Naive B cell (primary cell): ENCODE measurements around the gene SATB1. TPM values are rescaled to one million over a fixed set of nuclear protein-coding genes. Genes with fewer than 3 reads are reported as not detected.

ENCODE experiments used
- ATAC-seq, 2 donors: fragments of 150-1000 bp; cut with Tn5 transposase; 2 replicates each; pipeline ENCODE4 v1.10.0; 2021; ENCODE audit warnings: low read depth in 2 of 2, mild to moderate bottlenecking in 2 of 2, moderate library complexity in 2 of 2
- DNase-seq: peaks from one replicate; pipeline ENCODE4 v3.0.0; 2022
- H3K27ac Mint-ChIP-seq, 6 donors: one replicate each; pipeline ENCODE4 v1.8.0; 2020 to 2022; ENCODE audit warnings: mild to moderate bottlenecking in 6 of 6, mixed read lengths in 6 of 6, moderate library complexity in 5 of 6, inconsistent platforms in 2 of 6
- H3K27me3 Mint-ChIP-seq, 3 donors: one replicate each; pipeline ENCODE4 v1.8.0; 2021 to 2022; ENCODE audit warnings: mixed read lengths in 3 of 3, mild to moderate bottlenecking in 1 of 3
- H3K36me3 Mint-ChIP-seq, 2 donors: one replicate each; pipeline ENCODE4 v1.8.0; 2020 to 2022; ENCODE audit warnings: mixed read lengths in 2 of 2, inconsistent platforms in 1 of 2, mild to moderate bottlenecking in 1 of 2
- H3K4me1 Mint-ChIP-seq, 3 donors: one replicate each; pipeline ENCODE4 v1.8.0; 2020 to 2022; ENCODE audit warnings: mixed read lengths in 3 of 3, inconsistent platforms in 1 of 3, mild to moderate bottlenecking in 1 of 3, moderate library complexity in 1 of 3
- H3K4me3 Mint-ChIP-seq, 8 donors: one replicate each; pipeline ENCODE4 v1.8.0; 2020 to 2022; ENCODE audit warnings: mild to moderate bottlenecking in 8 of 8, mixed read lengths in 8 of 8, moderate library complexity in 8 of 8, inconsistent platforms in 2 of 8
- H3K9me3 Mint-ChIP-seq, 7 donors: one replicate each; pipeline ENCODE4 v1.8.0; 2020 to 2022; ENCODE audit warnings: mixed read lengths in 7 of 7, mild to moderate bottlenecking in 5 of 7, inconsistent platforms in 2 of 7, moderate library complexity in 1 of 7
- polyA plus RNA-seq, 6 donors: library from polyadenylated mRNA; unstranded; fragments of 300-500 nt; fragmentation: Illumina TruSeq; gene quantifications; one replicate each; pipeline ENCODE4 v1.2.3, GENCODE V29; 2021; ENCODE audit warnings: low read depth in 6 of 6

The SATB1 gene
- polyA plus RNA-seq, 6 donors from 2014 or later, result 44.5 to 68.6 (median 58.7) TPM

DNA sequence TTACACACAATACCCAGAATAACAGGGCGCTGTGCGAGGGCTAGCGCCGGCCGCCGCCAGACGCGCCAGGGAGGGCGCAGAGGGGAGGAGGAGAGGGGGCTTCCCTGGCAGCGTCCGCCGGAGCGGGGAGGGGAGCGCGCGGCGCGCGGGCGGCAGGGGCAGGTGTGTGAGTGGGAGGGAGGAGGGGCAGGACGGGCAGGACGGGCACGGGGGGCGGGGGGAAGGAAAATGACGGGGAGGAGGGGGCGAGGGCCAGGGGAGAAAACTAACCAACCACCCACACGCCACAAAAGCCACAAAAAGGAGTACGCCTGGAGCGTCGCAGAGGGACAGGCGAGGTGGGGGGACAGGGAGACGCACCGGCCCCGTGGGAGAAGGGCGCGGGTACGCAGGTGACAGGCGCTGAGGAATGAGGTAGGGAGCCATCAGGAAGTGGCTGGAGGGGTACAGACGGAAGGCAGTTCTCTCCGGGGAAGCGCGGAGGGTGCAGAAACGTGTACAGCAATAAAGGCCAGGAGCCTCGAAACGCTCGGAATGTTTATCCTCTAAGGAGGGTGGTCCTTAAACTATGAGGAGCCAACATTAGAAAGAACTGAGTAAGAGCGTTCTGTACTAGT, 610 bp upstream of the SATB1 start:
- Mint-ChIP-seq H3K27me3 (no peaks in the 10 kb centered on the region), H3K4me3 (peak overlapping the region; percentile 96 to 99 (median 97)), H3K36me3 (peaks cover 0 to under 1% of the 10 kb centered on the region in 2 donors), H3K4me1 (peaks cover 36 to 57% (median 56%) of the 10 kb centered on the region in 3 donors), H3K27ac (peak overlapping the region; percentile 97 to 99 (median 98)), H3K9me3 (no peaks in the 10 kb centered on the region)
- DNase-seq, result peak; percentile 85
- ATAC-seq, result peak; percentile 73 to 75

DNA sequence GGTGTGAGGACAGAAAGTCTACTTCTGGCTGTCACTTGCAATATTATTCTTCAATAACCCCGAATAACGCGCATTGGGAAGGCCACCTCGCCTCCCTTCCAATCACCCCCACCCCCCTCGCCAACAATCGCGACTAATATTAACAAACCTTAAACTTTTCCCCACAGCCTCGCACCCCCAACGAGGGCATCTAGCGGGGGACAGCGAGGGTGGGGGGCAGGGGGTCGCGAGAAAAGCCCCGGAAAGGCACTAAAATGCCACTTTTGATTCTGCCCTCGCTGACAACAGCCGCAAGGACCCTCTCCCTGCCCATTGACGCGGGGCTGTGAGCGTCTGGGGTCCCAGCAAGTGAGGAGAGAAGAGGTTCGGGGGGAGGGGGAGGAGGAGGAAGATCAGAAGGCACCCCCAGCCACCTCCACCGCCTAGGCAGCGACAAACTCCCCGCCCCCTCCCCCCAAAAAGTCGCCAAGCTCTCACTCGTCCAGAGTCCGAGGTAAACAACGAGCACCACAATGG, 868 bp downstream of the SATB1 start:
- Mint-ChIP-seq H3K4me3 (peak overlapping the region; percentile 96 to 99 (median 97)), H3K4me1 (peaks cover 27 to 58% (median 48%) of the 10 kb centered on the region in 3 donors), H3K9me3 (no peaks in the 10 kb centered on the region), H3K27me3 (no peaks in the 10 kb centered on the region), H3K27ac (peak overlapping the region; percentile 90 to 100 (median 98)), H3K36me3 (peaks cover 0 to 9% of the 10 kb centered on the region in 2 donors)
- ATAC-seq (peak; percentile 4 to 5), DNase-seq (no peak)

GRCh38 chr3:18423401-18424212, 1.5 kb downstream of the SATB1 start:
- Mint-ChIP-seq H3K27me3 (no peaks in the 10 kb centered on the region), H3K9me3 (no peaks in the 10 kb centered on the region), H3K4me1 (peaks cover 23 to 52% (median 42%) of the 10 kb centered on the region in 3 donors), H3K36me3 (peaks cover 2 to 9% of the 10 kb centered on the region in 2 donors), H3K27ac (peak overlapping the region; percentile 90 to 100 (median 98)), H3K4me3 (peak overlapping the region; percentile 96 to 99 (median 97))
- DNase-seq, result peak; percentile 41
- ATAC-seq, result no peak

- Mint-ChIP-seq H3K4me1 (peaks cover 20 to 48% (median 36%) of the 10 kb centered on the region in 3 donors), H3K27ac (peak overlapping the region in 5 of 6 donors; percentile 42 to 98 (median 75)), H3K4me3 (peak overlapping the region; percentile 96 to 99 (median 97)), H3K27me3 (no peaks in the 10 kb centered on the region), H3K36me3 (peaks cover 7 to 9% of the 10 kb centered on the region in 2 donors), H3K9me3 (no peaks in the 10 kb centered on the region)
- DNase-seq (no peak), ATAC-seq (no peak)
These were observed 2.2 kb downstream of the SATB1 start for GRCh38 chr3:18422972-18423371.

DNA sequence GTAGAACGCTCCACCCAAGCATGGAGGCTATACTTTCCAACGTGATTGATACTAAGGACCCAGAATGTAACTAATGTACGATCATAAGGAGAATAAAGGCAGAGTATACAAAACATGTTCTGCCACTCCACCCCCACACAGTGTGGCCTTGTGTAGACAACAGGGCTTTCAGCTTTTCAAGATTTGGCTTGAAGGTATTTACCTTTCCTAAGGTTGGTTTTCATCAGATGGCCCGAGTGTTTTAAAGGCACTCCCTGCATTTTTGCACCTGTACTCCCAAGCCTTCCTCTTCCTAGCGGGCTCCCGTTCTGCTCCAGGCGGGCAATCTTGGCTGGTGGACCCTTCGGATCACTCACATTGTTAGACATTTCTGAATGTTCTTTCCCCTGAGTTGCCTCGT, 4.6 kb downstream of the SATB1 start:
- DNase-seq (no peak), ATAC-seq (no peak)
- Mint-ChIP-seq H3K27ac (peak overlapping the region in 4 of 6 donors; percentile 4 to 69 (median 12)), H3K4me1 (peaks cover 17 to 34% (median 29%) of the 10 kb centered on the region in 3 donors), H3K27me3 (no peaks in the 10 kb centered on the region), H3K9me3 (no peaks in the 10 kb centered on the region), H3K36me3 (peaks cover 9 to 29% of the 10 kb centered on the region in 2 donors), H3K4me3 (no peak overlapping the region)

DNA sequence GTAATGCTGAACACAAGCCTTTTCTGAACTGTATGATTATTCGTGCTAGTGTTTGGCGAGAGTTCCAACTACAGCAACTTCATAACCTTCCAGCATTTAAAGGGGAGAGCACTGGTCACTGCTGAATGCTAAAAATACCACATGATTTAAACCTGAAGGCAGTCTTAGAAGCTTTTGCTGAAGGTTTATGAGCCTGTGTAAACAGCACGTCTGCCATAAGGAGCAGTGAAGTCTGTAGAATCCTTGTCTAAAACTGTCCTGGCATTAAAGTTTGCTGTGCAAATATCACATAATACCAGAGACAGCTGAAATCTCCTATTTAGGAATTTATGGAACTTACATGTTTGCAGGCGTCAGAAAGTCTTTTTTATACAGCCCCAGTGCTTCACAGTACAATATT, 5.9 kb downstream of the SATB1 start:
- Mint-ChIP-seq H3K27ac (no peak overlapping the region), H3K27me3 (no peaks in the 10 kb centered on the region), H3K4me3 (no peak overlapping the region), H3K4me1 (peaks cover 17 to 32% (median 29%) of the 10 kb centered on the region in 3 donors), H3K36me3 (peaks cover 9 to 29% of the 10 kb centered on the region in 2 donors), H3K9me3 (no peaks in the 10 kb centered on the region)
- DNase-seq (no peak), ATAC-seq (no peak)

- Mint-ChIP-seq H3K27me3 (no peaks in the 10 kb centered on the region), H3K4me3 (no peak overlapping the region), H3K27ac (peak overlapping the region in 1 of 6 donors; percentile 0), H3K9me3 (no peaks in the 10 kb centered on the region), H3K36me3 (peaks cover 9 to 29% of the 10 kb centered on the region in 2 donors), H3K4me1 (peaks cover 7 to 21% (median 20%) of the 10 kb centered on the region in 3 donors)
- ATAC-seq, result no peak
- no peak for DNase-seq
These were observed 7.1 kb downstream of the SATB1 start for GRCh38 chr3:18417904-18418572.

GRCh38 chr3:18416332-18416731, 8.8 kb downstream of the SATB1 start:
- Mint-ChIP-seq H3K4me3 (no peak overlapping the region), H3K27ac (peak overlapping the region in 1 of 6 donors; percentile 15), H3K36me3 (peaks cover 9 to 29% of the 10 kb centered on the region in 2 donors), H3K9me3 (no peaks in the 10 kb centered on the region), H3K27me3 (no peaks in the 10 kb centered on the region), H3K4me1 (peaks cover 6 to 16% (median 12%) of the 10 kb centered on the region in 3 donors)
- no peak for DNase-seq
- ATAC-seq, result no peak

- DNase-seq, result no peak
- Mint-ChIP-seq H3K36me3 (peaks cover 9 to 29% of the 10 kb centered on the region in 2 donors), H3K27ac (no peak overlapping the region), H3K9me3 (no peaks in the 10 kb centered on the region), H3K4me1 (peaks cover 6 to 11% (median 11%) of the 10 kb centered on the region in 3 donors), H3K4me3 (no peak overlapping the region), H3K27me3 (no peaks in the 10 kb centered on the region)
- ATAC-seq, result no peak
These were observed 9.3 kb downstream of the SATB1 start for GRCh38 chr3:18415839-18416238.

GRCh38 chr3:18415167-18415566, 10.0 kb downstream of the SATB1 start:
- ATAC-seq (no peak), DNase-seq (no peak)
- H3K36me3 Mint-ChIP-seq, result peaks cover 3 to 29% of the 10 kb centered on the region in 2 donors
- H3K27me3 Mint-ChIP-seq, result no peaks in the 10 kb centered on the region
- no peak overlapping the region for H3K4me3 Mint-ChIP-seq
- H3K4me1 Mint-ChIP-seq, result peaks cover 3 to 9% (median 4%) of the 10 kb centered on the region in 3 donors
- no peaks in the 10 kb centered on the region for H3K9me3 Mint-ChIP-seq
- H3K27ac Mint-ChIP-seq, result peak overlapping the region in 1 of 6 donors; percentile 72

DNA sequence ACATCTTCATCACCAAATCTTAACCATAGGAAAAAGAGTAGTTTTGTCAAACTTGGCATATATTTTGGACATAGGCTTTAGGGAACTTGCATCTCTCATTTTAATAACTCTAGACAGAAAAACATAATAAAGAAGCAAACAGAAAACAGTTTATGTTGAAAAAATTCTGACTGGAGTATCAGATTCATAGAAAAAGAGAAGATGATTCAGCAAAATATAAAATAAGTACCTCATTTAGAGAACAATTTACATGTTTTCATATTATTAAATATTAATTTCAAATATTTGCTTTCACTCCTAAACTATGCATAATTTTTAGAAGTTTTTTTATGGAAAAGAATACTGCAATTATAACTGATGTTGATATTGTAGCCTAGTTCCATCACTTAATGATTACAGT, 12.5 kb downstream of the SATB1 start:
- ATAC-seq, result no peak
- no peak for DNase-seq
- Mint-ChIP-seq H3K36me3 (peaks cover 0 to 19% of the 10 kb centered on the region in 2 donors), H3K4me1 (peaks cover 0 to 9% (median 3%) of the 10 kb centered on the region in 3 donors), H3K9me3 (no peaks in the 10 kb centered on the region), H3K4me3 (no peak overlapping the region), H3K27me3 (no peaks in the 10 kb centered on the region), H3K27ac (peak overlapping the region in 1 of 6 donors; percentile 7)

GRCh38 chr3:18411541-18411940, 13.6 kb downstream of the SATB1 start:
- Mint-ChIP-seq H3K9me3 (no peaks in the 10 kb centered on the region), H3K4me3 (no peak overlapping the region), H3K36me3 (peaks cover 0 to 9% of the 10 kb centered on the region in 2 donors), H3K27ac (no peak overlapping the region), H3K4me1 (peaks cover 0 to 3% (median 1%) of the 10 kb centered on the region in 3 donors), H3K27me3 (no peaks in the 10 kb centered on the region)
- no peak for ATAC-seq
- no peak for DNase-seq

DNA sequence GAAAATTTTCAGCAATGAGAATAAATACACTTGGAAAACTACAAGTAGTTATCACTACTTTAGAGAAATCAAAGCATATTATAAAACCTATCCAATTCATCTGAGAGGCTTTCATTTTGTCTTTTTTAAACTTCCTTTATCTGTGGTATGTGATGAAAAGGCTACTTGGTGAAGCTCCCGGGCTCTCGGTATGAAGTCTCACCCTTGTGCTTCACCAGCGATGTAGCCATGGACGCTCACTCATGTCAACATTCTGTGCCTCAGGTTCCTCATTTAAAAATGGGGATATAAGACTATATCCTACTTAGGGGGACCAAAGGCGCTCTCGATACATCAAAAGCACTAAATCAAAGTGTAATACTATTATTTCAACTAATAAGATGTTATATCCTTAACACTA, 14.9 kb downstream of the SATB1 start:
- H3K36me3 Mint-ChIP-seq, result no peaks in the 10 kb centered on the region
- H3K27me3 Mint-ChIP-seq, result no peaks in the 10 kb centered on the region
- peak overlapping the region in 1 of 6 donors; percentile 65 for H3K27ac Mint-ChIP-seq
- no peaks in the 10 kb centered on the region for H3K9me3 Mint-ChIP-seq
- no peaks in the 10 kb centered on the region for H3K4me1 Mint-ChIP-seq
- no peak for ATAC-seq
- H3K4me3 Mint-ChIP-seq, result no peak overlapping the region
- no peak for DNase-seq
